Spleen (tissue), 11 donors: ENCODE data around the gene AGTPBP1. TPM values are rescaled to one million over a fixed set of nuclear protein-coding genes. Genes with fewer than 3 reads are reported as not detected.

Source experiments
- DNase-seq: peaks from one replicate; pipeline ENCODE4 v3.0.0-alpha.2; 2020
- H3K27ac ChIP-seq, 8 donors: fragments of 200-600 bp; sonication (generic) in 7 of 8; 1 replicate in 4 of 8; 2 replicates in 4 of 8; pipeline versions ENCODE4 v1.5.0 to v1.8.0; 2016 to 2021; ENCODE audit warnings: inconsistent platforms in 4 of 8, mild to moderate bottlenecking in 4 of 8, moderate library complexity in 1 of 8
- H3K27me3 ChIP-seq, 7 donors: fragments of 200-600 bp; sonication (generic) in 6 of 7; replicated peaks in 1 of 7; 1 replicate in 4 of 7; 2 replicates in 3 of 7; pipeline versions ENCODE4 v1.5.0 to v1.8.0; 2016 to 2021; ENCODE audit warnings: inconsistent platforms in 3 of 7, mild to moderate bottlenecking in 1 of 7
- H3K36me3 ChIP-seq, 6 donors: fragments of 200-600 bp; sonication (generic) in 5 of 6; 1 replicate in 4 of 6; 2 replicates in 2 of 6; pipeline versions ENCODE4 v1.5.0 to v1.8.0; 2016 to 2021; ENCODE audit warnings: inconsistent platforms in 2 of 6
- H3K4me1 ChIP-seq, 6 donors: fragments of 200-600 bp; sonication (generic) in 5 of 6; 1 replicate in 3 of 6; 2 replicates in 3 of 6; pipeline versions ENCODE4 v1.5.0 to v1.8.0; 2016 to 2021; ENCODE audit warnings: inconsistent platforms in 3 of 6
- H3K4me3 ChIP-seq, 8 donors: fragments of 200-600 bp; sonication (generic) in 7 of 8; 1 replicate in 4 of 8; 2 replicates in 4 of 8; pipeline versions ENCODE4 v1.5.0 to v1.8.0; 2016 to 2021; ENCODE audit warnings: inconsistent platforms in 4 of 8, mild to moderate bottlenecking in 4 of 8, moderate library complexity in 2 of 8
- H3K9me3 ChIP-seq, 8 donors: fragments of 200-600 bp; sonication (generic) in 7 of 8; 1 replicate in 4 of 8; 2 replicates in 4 of 8; pipeline versions ENCODE4 v1.5.0 to v1.8.0; 2016 to 2021; ENCODE audit warnings: inconsistent platforms in 4 of 8
- POLR2A ChIP-seq, 3 donors: fragments of 450-650 bp; IDR thresholded peaks; one replicate each; pipeline ENCODE4 v1.5.1; 2017; ENCODE audit warnings: antibody characterized with exemption in 3 of 3, mild to moderate bottlenecking in 1 of 3
- POLR2AphosphoS5 ChIP-seq, 3 donors: sonication (generic); formaldehyde crosslinking; IDR thresholded peaks; one replicate each; pipeline ENCODE4 v1.5.1; 2017; ENCODE audit warnings: antibody characterized with exemption in 3 of 3
- WGBS, 5 donors: extraction: QIAGEN DNeasy Blood & Tissue Kit in 3 of 5; methylation state at CpG; one replicate each; pipeline versions ENCODE4 v1.1.5 to v1.1.7; 2013 to 2018; 5-methylcytosine and 5-hydroxymethylcytosine counted together
- intact Hi-C: fragments of 100-400 bp; cut with DNase I; formaldehyde crosslinking; loops from one replicate; pipeline ENCODE4 v1.15.0; 2023; ENCODE audit warnings: low total_unique reads
- polyA plus RNA-seq, 3 donors: library from polyadenylated mRNA; stranded (reverse); fragments of 200-250 nt; gene quantifications; one replicate each; pipeline ENCODE4 v1.2.1, GENCODE V29; 2013
- total RNA-seq, 7 donors: library from RNA; depleted of rRNA in 3 of 7; stranded (reverse); fragments of >200 nt in 3 of 7; fragmentation: NEBNext Ultra II Directional in 4 of 7; extraction: Animal tissue kit (Norgen Biotek cat#: 25700) in 4 of 7; gene quantifications; one replicate each; pipeline versions ENCODE4 v1.1.0 to v1.2.1, GENCODE V29; 2016 to 2021
- TF ChIP-seq, protein P1 (sequence below), 11 experiments: fragments of 200-600 bp in 7 of 11; fragments of 450-650 bp in 4 of 11; sonication (generic) in 4 of 11; IDR thresholded peaks in 8 of 11; conservative IDR thresholded peaks in 3 of 11; 1 replicate in 7 of 11; 2 replicates in 4 of 11; pipeline versions ENCODE4 v1.4.0 to v1.8.0; 2016 to 2021; ENCODE audit warnings: antibody characterized with exemption in 11 of 11, inconsistent platforms in 4 of 11, mild to moderate bottlenecking in 1 of 11
- donor health status: healthy with polysubstance abuse.
- donor health status: DM: no; HTN: no; CAD: no; lungs with moderate emphysema.
- donor health status: DM: no; HTN: no; CAD: no.
- donor health status: Bipolar disorder and iron deficiency.
- donor health status: healthy.
- donor health status: DM: no; HTN: no; CAD: no.
- donor health status: DM: yes; HTN: yes; CAD: no.

The AGTPBP1 gene
- total and polyA plus RNA-seq, 10 donors = 5.3 to 83.6 (median 47.5) TPM

DNA sequence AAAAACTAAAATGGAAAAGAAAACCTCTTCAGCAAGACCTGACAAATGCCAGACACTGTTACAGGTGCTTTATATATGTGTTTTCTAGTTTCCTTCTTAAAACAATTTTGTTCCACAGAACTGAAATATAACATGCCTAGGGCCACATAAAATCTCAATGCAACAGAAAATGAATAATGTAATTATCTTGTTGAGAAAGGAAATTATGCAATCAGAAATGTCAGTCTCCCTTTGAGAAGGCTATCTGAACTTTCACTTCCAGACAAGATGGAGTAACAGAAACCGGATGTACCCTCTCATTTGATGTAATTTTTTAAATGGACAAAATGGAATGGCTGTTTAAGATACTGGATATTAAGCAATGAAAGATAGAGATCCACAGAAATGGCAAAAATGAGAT, 79.2 kb downstream of the AGTPBP1 start:
- Histone ChIP-seq H3K4me1 (peaks cover 0 to 7% (median 0%) of the 10 kb centered on the region in 6 donors), H3K9me3 (no peaks in the 10 kb centered on the region), H3K27me3 (no peaks in the 10 kb centered on the region), H3K4me3 (no peak overlapping the region), H3K27ac (peak overlapping the region in 1 of 8 donors; percentile 39), H3K36me3 (peaks cover 0 to 39% (median 0%) of the 10 kb centered on the region in 6 donors)
- DNase-seq = no peak
- intact Hi-C loops = no loop called here
- TF ChIP-seq POLR2A (IDR thresholded peaks at IDR 0.05) (no peak), POLR2AphosphoS5 (IDR thresholded peaks at IDR 0.05) (no peak)
- TF ChIP-seq, protein P1, sequence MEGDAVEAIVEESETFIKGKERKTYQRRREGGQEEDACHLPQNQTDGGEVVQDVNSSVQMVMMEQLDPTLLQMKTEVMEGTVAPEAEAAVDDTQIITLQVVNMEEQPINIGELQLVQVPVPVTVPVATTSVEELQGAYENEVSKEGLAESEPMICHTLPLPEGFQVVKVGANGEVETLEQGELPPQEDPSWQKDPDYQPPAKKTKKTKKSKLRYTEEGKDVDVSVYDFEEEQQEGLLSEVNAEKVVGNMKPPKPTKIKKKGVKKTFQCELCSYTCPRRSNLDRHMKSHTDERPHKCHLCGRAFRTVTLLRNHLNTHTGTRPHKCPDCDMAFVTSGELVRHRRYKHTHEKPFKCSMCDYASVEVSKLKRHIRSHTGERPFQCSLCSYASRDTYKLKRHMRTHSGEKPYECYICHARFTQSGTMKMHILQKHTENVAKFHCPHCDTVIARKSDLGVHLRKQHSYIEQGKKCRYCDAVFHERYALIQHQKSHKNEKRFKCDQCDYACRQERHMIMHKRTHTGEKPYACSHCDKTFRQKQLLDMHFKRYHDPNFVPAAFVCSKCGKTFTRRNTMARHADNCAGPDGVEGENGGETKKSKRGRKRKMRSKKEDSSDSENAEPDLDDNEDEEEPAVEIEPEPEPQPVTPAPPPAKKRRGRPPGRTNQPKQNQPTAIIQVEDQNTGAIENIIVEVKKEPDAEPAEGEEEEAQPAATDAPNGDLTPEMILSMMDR (IDR thresholded peaks at IDR 0.05 in 8 of 11, conservative IDR thresholded peaks at IDR 0.05 in 3 of 11) = no peak
- 43 to 80% (median 58%) methylated on average over 1 of the region's 1 CpG for WGBS, 5 donors

- Histone ChIP-seq H3K27ac (no peak overlapping the region), H3K4me1 (peaks cover 0 to 7% (median 0%) of the 10 kb centered on the region in 6 donors), H3K36me3 (peaks cover 0 to 25% (median 6%) of the 10 kb centered on the region in 6 donors), H3K4me3 (no peak overlapping the region), H3K27me3 (no peaks in the 10 kb centered on the region), H3K9me3 (no peaks in the 10 kb centered on the region)
- DNase-seq = no peak
- 83 to 94% (median 90%) methylated on average over 1 of the region's 1 CpG for WGBS, 5 donors
- intact Hi-C loops = no loop called here
- TF ChIP-seq, protein P1 (IDR thresholded peaks at IDR 0.05 in 8 of 11, conservative IDR thresholded peaks at IDR 0.05 in 3 of 11) = no peak
- TF ChIP-seq POLR2A (IDR thresholded peaks at IDR 0.05) (no peak), POLR2AphosphoS5 (IDR thresholded peaks at IDR 0.05) (no peak)
Measured at GRCh38 chr9:85658716-85659115, 83.0 kb downstream of the AGTPBP1 start.

GRCh38 chr9:85653153-85653552, 88.6 kb downstream of the AGTPBP1 start:
- no peak overlapping the region for H3K4me3 ChIP-seq
- H3K36me3 ChIP-seq = peaks cover 0 to 76% (median 8%) of the 10 kb centered on the region in 6 donors
- no peak overlapping the region for H3K27ac ChIP-seq
- H3K9me3 ChIP-seq = no peaks in the 10 kb centered on the region
- no peaks in the 10 kb centered on the region for H3K27me3 ChIP-seq
- whole genome bisulfite sequencing, 5 donors = 95 to 98% (median 97%) methylated on average over 4 of the region's 4 CpGs
- H3K4me1 ChIP-seq = peaks cover 0 to 2% (median 0%) of the 10 kb centered on the region in 6 donors
- TF ChIP-seq POLR2AphosphoS5 (IDR thresholded peaks at IDR 0.05) (no peak), POLR2A (IDR thresholded peaks at IDR 0.05) (no peak)
- TF ChIP-seq, protein P1 (IDR thresholded peaks at IDR 0.05 in 8 of 11, conservative IDR thresholded peaks at IDR 0.05 in 3 of 11) = no peak
- intact Hi-C loops = no loop called here
- DNase-seq = no peak

- peaks cover 0 to 82% (median 1%) of the 10 kb centered on the region in 6 donors for H3K36me3 ChIP-seq
- H3K4me1 ChIP-seq = peaks cover 0 to 18% (median 3%) of the 10 kb centered on the region in 6 donors
- TF ChIP-seq, protein P1 (IDR thresholded peaks at IDR 0.05 in 8 of 11, conservative IDR thresholded peaks at IDR 0.05 in 3 of 11) = no peak
- no peak for TF ChIP-seq POLR2AphosphoS5 (IDR thresholded peaks at IDR 0.05)
- no peak for TF ChIP-seq POLR2A (IDR thresholded peaks at IDR 0.05)
- no peak overlapping the region for H3K4me3 ChIP-seq
- no peaks in the 10 kb centered on the region for H3K9me3 ChIP-seq
- DNase-seq = no peak
- H3K27me3 ChIP-seq = no peaks in the 10 kb centered on the region
- H3K27ac ChIP-seq = peak overlapping the region in 2 of 8 donors; percentile 2 to 13
- 84 to 97% (median 91%) methylated on average over 1 of the region's 1 CpG for WGBS, 5 donors
- intact Hi-C loops = no loop called here
Measured at GRCh38 chr9:85647571-85647970, 94.2 kb downstream of the AGTPBP1 start.
